ENCODE measurements around the gene USP5.
A peak's percentile ranks its signal among the peaks of the same experiment; 100 is the strongest.
"Not testable (repeated sequence)": the region's sequence is repeated elsewhere in the genome, so short reads cannot be mapped to it uniquely, and the experiment has no call there.

USP5 gene

GRCh38 chr12:6890789-6891645 lies 39.1 kb downstream of the USP5 start:
- peak; percentile 96 for DNase-seq

GRCh38 chr12:6891646-6892001 lies 39.7 kb downstream of the USP5 start:
- DNase-seq, result no peak

- DNase-seq, result not testable (repeated sequence)
These were observed 40.7 kb downstream of the USP5 start for GRCh38 chr12:6892683-6893082.

GRCh38 chr12:6894321-6894720 lies 42.4 kb downstream of the USP5 start:
- DNase-seq, result no peak

GRCh38 chr12:6896846-6897435 lies 45.0 kb downstream of the USP5 start:
- DNase-seq, result no peak

GRCh38 chr12:6899427-6899826 lies 47.5 kb downstream of the USP5 start:
- DNase-seq, result no peak

GRCh38 chr12:6899837-6900519 lies 48.0 kb downstream of the USP5 start:
- DNase-seq, result peak; percentile 42

- no peak for DNase-seq
These were observed 50.5 kb downstream of the USP5 start for GRCh38 chr12:6902448-6902847.

GRCh38 chr12:6903722-6904121 lies 51.8 kb downstream of the USP5 start:
- no peak for DNase-seq

GRCh38 chr12:6904280-6905276 lies 52.6 kb downstream of the USP5 start, which contains the start of gene LRRC23:
Gene LRRC23, plus strand, starts transcription at chr12:6904822. Its CDS starts 812 bp downstream, at chr12:6905634.
- DNase-seq, result peak; percentile 90

GRCh38 chr12:6905414-6906040 lies 53.6 kb downstream of the USP5 start:
- DNase-seq, result no peak

- not testable (repeated sequence) for DNase-seq
These were observed 56.2 kb downstream of the USP5 start for GRCh38 chr12:6908141-6908540.

- DNase-seq, result no peak
These were observed 57.6 kb downstream of the USP5 start for GRCh38 chr12:6909421-6910145.

- no peak for DNase-seq
These were observed 60.4 kb downstream of the USP5 start for GRCh38 chr12:6912164-6912935.

GRCh38 chr12:6914246-6914946 lies 62.4 kb downstream of the USP5 start, which contains the start of gene ENO2:
Gene ENO2, plus strand, starts transcription at chr12:6914580. Its CDS starts 1,253 bp downstream, at chr12:6915833.
- peak; percentile 59 for DNase-seq

GRCh38 chr12:6914947-6915788 lies 63.2 kb downstream of the USP5 start:
- DNase-seq, result no peak

- DNase-seq, result no peak
These were observed 63.9 kb downstream of the USP5 start for GRCh38 chr12:6915789-6916285.
